Ovary (tissue), 3 donors: ENCODE measurements around the gene PARP3.

Source experiments
- POLR2A ChIP-seq: fragments of 450-650 bp; IDR thresholded peaks from one replicate; pipeline ENCODE4 v1.6.1; 2017; ENCODE audit warnings: antibody characterized with exemption, mild to moderate bottlenecking, moderate library complexity
- TF ChIP-seq, protein P1 (sequence below), 3 donors: fragments of 450-650 bp in 2 of 3; fragments of 200-600 bp in 1 of 3; IDR thresholded peaks; one replicate each; pipeline versions ENCODE4 v1.5.1 to v1.8.0; 2016 to 2022; ENCODE audit warnings: antibody characterized with exemption in 3 of 3, mild to moderate bottlenecking in 1 of 3
- donor health status: DM: no; HTN: no; CAD: no.

GRCh38 chr3:51992017-51992682, 50.0 kb downstream of the PARP3 start:
- TF ChIP-seq, protein P1, sequence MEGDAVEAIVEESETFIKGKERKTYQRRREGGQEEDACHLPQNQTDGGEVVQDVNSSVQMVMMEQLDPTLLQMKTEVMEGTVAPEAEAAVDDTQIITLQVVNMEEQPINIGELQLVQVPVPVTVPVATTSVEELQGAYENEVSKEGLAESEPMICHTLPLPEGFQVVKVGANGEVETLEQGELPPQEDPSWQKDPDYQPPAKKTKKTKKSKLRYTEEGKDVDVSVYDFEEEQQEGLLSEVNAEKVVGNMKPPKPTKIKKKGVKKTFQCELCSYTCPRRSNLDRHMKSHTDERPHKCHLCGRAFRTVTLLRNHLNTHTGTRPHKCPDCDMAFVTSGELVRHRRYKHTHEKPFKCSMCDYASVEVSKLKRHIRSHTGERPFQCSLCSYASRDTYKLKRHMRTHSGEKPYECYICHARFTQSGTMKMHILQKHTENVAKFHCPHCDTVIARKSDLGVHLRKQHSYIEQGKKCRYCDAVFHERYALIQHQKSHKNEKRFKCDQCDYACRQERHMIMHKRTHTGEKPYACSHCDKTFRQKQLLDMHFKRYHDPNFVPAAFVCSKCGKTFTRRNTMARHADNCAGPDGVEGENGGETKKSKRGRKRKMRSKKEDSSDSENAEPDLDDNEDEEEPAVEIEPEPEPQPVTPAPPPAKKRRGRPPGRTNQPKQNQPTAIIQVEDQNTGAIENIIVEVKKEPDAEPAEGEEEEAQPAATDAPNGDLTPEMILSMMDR (IDR thresholded peaks at IDR 0.05), result no peak
- no peak for TF ChIP-seq POLR2A
